GM20000 (cell line): Measurements from ENCODE around the gene OTX1.
"Not testable (repeated sequence)": the region's sequence is repeated elsewhere in the genome, so short reads cannot be mapped to it uniquely, and the experiment has no call there.

Experiments used
- DNase-seq: peaks from one replicate; pipeline ENCODE4 v3.0.0; 2012; ENCODE audit warnings: low spot score
- CTCF ChIP-seq: IDR thresholded peaks from 2 replicates; pipeline ENCODE4 v1.5.1; 2012; ENCODE audit warnings: mild to moderate bottlenecking, control low read depth; ENCODE audit errors: extremely low read depth, missing control alignments

OTX1 gene

GRCh38 chr2:63064197-63064596, 13.6 kb downstream of the OTX1 start:
- no peak for TF ChIP-seq CTCF
- no peak for DNase-seq

- no peak for DNase-seq
- TF ChIP-seq CTCF: no peak
These were observed 14.0 kb downstream of the OTX1 start for GRCh38 chr2:63064661-63065060.

GRCh38 chr2:63066265-63066664, 15.6 kb downstream of the OTX1 start:
- no peak for TF ChIP-seq CTCF

GRCh38 chr2:63066838-63067237, 16.2 kb downstream of the OTX1 start:
- TF ChIP-seq CTCF: no peak
- DNase-seq: no peak

More at GRCh38 chr2:63066265-63066664, 15.6 kb downstream of the OTX1 start:
- no peak for DNase-seq

GRCh38 chr2:63071664-63072063, 21.0 kb downstream of the OTX1 start:
- no peak for DNase-seq

GRCh38 chr2:63073994-63074393, 23.4 kb downstream of the OTX1 start:
- no peak for TF ChIP-seq CTCF
- no peak for DNase-seq

More at GRCh38 chr2:63071664-63072063, 21.0 kb downstream of the OTX1 start:
- no peak for TF ChIP-seq CTCF

GRCh38 chr2:63074399-63074798, 23.8 kb downstream of the OTX1 start:
- DNase-seq: not testable (repeated sequence)

GRCh38 chr2:63078852-63079606, 28.4 kb downstream of the OTX1 start:
- TF ChIP-seq CTCF: no peak
- DNase-seq: peak; percentile 14
